T-helper 9 cell (primary cell): ENCODE data around the gene IQGAP1.
"Not testable (repeated sequence)": the region's sequence is repeated elsewhere in the genome, so short reads cannot be mapped to it uniquely, and the experiment has no call there.

Source experiments
- DNase-seq: peaks from one replicate; pipeline ENCODE4 v3.0.0-alpha.2; 2020

IQGAP1 gene

DNA sequence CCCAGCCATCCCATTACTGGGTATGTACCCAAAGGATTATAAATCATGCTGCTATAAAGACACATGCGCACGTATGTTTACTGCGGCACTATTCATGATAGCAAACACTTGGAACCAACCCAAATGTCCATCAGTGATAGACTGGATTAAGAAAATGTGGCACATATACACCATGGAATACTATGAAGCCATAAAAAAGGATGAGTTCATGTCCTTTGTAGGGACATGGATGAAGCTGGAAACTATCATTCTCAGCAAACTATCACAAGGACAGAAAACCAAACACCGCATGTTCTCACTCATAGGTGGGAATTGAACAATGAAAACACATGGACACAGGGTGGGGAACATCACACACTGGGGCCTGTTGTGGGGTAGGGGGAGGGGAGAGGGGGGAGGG is 22.3 kb downstream of the IQGAP1 start:
- DNase-seq: not testable (repeated sequence)

DNA sequence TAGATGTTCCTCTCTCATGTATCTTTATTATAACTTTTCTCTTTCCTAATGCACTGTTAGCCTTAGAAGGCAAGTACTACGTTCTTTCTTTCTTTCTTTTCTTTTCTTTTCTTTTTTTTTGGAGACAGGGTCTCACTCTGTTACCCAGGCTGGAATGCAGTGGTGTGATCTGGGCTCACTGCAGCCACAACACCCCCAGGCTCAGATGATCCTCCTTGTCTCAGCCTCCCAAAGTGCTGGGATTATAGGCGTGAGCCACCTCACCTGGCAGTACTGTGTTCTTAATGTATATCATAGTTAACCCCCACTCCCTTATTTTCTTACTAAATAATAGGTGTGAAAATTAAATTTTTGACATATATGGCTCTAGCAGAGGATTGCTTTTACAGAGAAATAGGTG is 23.1 kb downstream of the IQGAP1 start:
- no peak for DNase-seq

DNA sequence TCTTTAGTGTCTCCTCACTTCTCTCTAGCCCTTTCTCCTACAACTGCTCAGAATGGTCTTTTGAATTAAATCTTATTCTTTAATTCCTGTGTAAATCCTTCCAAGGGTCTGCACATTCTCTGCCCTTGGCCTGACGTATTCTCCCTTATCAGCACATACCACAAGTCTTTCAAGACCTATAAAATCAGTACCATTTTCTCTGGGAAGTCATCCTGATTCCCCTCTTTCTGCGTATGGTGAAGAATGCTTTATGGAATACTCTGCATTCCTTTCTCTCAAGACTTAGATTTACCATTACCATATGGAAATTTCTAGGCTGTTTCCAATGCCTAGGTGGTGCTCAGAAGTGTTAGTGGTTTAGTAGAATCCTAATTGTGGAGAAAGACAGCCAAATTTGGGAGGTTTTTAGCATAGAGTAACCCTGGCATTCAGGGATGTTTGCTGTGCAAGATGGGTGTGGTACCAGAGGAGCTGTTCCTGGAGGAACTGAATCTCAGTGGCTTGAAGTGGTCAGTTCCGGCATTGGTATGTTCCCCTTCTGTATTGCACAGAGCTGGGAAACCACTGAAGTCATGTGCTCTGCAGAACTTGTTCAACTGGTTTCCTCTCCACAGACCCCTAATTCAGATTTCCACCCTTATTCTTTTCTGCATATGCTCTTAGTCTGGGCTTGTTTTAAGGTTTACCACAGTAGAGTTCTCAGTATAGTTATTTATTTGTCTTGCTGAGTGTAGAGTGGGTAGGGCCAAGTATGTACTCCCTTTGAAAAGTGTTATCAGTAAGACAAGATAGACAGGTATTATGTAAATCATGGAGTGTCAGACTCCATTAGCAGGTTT is 24.5 kb downstream of the IQGAP1 start:
- no peak for DNase-seq

DNA sequence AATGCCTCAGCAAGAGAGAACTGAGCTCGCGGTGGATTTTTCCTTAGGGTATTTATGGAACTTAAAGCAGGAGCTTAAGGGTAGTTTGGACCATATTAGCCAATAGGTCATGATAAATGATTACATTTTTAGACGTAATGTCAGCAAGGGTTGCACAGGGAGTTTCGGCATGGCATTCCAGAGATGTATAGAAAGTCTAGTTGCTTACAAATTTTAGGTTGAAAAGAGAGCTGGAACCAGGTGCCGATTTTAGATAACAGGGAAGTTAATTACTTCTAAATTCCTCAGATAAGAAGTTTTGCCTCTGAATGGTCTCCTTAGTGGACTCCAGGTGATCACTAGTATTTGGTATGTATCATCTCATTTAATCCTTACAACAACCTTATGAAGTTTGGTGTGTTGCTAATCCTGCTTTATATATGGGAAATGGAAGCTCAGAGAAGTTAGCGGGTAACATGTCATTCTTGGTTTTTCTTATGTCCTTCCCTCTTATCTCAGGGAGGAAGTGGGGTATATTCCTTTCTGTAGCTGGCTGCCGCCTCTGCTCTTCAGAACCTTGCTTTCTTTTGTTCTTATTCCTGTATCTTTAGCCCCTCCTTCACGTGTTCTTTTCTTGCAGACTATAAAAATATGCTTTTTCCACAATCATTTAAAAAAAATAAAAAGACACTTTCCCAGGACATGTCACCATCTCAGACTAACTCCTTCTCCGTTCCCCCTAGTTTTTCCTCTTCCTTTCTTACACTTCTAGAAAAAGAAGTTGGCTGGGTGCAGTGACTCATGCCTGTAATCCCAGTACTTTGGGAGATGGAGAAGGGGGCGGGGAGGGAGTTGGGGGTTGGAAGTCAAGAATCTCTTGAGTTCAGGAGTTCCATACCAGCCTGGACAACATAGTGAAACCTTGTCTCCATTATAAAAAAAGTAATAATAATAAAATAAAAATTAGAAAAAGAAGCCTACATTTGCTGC is 25.7 kb downstream of the IQGAP1 start:
- DNase-seq: no peak

DNA sequence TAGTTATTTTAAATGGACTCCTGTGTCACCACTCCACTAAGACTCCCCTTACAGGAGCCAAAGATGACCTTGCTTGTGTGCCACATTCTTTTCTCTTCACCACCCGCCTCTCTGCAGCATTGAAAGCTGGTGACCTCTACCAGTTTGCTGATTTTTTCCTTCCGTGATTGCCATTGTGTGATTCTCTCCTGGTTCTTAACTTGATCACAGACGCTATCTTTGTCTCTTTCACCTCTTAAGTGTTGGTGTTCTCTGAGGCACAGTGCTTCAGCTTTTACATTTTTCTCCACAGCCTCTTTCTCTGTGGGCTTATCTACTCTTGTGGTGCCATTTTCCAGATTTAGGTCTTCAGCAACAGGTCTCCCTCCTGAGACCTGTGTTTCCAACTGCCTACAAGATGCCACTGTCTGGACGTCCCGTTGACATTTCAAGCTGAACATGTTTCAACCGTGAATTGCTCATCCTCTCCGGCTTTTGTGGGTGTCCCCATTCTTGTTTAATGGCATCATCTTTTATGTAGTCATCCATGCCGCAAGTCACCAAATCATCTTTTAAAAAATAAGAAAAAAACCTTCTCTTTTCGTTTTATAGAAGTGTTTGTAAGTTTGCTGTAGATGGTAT is 26.5 kb downstream of the IQGAP1 start:
- no peak for DNase-seq

DNA sequence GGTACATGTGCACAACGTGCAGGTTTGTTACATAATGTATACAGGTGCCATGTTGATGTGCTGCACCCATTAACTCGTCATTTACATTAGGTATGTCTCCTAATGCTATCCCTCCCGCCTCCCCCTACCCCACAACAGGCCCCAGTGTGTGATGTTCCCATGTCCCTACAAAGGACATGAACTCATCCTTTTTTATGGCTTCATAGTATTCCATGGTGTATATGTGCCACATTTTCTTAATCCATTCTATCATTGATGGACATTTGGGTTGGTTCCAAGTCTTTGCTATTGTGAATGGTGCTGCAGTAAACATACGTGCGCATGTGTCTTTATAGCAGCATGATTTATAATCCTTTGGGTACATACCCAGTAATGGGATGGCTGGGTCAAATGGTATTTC is 28.0 kb downstream of the IQGAP1 start:
- not testable (repeated sequence) for DNase-seq

DNA sequence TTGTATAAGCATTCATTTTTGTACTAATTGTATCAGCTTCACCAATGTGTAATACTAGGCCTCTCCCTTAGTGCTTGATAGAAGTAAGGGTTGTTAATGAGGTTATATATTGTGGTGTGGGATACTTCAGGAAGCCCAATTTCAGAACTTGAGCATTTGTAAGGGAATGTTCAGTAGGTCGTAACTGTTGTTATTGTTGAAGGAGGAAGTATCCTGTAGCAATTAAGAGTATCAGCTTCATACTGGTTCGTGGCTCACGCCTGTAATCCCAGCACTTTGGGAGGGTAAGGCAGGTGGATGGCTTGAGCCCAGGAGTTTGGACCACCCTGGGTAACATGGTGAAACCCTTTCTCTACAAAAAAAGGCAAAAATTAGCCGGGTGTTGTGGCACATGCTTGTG is 30.6 kb downstream of the IQGAP1 start:
- no peak for DNase-seq

DNA sequence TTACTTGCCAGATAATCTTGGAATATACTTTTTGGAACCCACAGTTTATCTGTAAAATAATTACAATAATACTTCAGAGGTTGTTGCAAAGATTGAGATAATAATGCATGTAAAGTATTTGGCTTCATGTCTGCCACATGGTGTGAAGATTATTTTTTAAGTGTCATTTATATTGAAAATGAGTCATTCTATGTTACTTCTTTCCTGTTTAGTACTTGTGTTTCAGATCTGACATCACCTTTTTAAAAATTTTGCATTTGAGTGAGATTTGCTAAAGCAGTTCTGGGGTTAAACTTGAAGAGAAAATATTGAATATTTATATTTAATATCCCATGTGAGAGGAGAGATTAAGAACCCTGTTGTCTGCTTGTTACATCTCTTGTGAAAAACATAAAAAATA is 31.2 kb downstream of the IQGAP1 start:
- DNase-seq: no peak

DNA sequence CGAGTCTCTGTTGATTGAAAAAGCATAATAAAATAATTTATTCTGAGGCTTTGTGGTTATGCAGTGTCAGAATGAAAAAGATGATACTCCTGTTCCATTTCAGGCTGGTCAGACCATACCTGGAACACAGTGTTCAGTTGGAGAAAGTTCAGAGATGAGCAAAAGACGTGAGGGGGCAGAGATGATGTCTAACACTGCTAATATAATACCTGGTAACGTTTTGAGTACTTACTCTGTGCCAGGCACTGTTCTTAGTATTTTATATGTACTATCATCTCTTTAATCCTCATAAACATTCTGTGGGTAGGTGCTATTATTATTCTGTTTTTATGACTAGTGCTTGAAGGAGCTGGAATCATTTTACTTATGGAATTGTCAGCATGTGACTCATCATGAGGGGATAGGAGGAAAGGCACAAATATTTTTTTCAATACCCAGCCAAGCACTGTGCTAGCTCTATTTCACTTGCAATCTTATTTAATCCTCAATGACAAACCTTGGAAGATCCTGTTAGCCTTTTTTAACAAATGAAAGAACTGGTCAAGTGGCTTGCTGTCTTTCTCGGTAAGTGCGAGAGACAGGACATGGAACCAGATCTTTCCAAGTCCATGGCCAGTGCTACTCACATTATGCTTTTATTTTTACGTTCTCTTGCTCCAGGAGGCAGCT is 31.8 kb downstream of the IQGAP1 start:
- DNase-seq: no peak

DNA sequence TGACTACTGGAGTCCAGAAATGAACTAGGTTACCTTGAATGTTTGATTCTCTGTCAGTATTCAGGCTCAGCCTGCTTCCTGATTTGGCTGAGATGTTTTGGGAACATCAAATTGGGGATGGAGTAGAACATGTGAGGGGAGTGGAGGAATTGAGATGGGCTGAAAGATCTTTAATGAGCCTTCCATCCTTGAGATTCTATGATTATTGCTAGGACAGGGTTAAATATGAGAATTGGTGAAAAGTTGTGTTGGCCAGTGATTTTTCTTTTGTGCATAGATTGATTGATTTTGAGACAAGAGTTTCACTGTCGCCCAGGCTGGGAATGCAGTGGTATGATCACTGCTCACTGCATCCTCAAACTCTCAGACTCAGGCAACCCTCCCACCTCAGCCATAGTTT is 32.4 kb downstream of the IQGAP1 start:
- no peak for DNase-seq

DNA sequence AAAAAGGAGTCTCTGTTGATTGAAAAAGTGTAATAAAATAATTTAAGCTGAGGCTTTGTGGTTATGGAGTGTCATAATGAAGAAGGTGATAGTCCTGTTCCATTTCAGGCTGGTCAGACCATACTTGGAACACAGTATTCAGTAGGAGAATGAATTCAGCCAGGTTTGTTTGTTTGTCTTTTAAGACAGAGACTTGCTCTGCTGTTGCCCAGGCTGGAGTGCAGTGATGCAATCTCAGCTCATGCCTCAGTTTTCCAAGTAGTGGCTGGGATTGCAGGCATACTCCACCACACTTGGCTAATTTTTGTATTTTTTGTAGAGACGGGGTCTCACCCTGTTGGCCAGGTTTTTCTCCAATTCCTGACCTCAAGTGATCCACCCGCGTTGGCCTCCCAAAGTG is 33.5 kb downstream of the IQGAP1 start:
- DNase-seq: no peak

DNA sequence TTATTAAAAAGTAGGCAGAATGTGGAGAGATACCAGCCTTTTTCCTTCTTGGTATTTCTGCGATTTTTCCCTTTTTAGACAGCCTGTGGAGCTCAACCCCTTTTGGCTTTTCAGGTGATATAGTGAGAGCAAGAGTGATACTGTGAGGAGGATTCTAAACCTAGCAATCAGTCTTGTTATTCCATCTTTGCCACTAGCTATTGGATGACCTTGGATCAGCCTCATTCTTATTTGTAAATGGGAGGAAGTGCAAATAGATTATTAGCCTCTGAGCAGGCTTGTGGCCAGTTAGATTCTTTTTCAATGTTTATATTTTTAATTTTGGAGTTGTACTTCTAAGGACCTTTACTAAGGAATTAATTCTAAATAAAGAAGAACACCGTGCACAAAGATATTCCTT is 34.0 kb downstream of the IQGAP1 start:
- DNase-seq: no peak

DNA sequence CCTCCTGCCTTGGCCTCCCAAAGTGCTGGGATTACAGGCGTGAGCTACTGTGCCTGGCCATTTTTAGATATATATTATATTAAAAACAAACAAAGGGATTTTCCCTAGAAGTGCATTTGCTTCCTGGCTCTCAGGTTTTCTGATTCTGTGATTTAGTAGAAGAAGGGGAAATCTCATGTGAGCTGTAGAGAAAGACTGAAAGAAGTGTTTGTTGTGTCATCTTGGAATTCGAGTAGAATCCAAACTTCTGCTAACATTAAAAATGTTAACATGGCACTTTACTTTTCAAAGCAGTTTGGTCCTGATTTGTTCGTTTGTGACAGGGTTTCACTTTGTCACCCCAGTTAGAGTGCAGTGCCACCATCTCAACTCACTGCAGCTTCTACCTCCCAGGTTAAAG is 34.9 kb downstream of the IQGAP1 start:
- DNase-seq: no peak

DNA sequence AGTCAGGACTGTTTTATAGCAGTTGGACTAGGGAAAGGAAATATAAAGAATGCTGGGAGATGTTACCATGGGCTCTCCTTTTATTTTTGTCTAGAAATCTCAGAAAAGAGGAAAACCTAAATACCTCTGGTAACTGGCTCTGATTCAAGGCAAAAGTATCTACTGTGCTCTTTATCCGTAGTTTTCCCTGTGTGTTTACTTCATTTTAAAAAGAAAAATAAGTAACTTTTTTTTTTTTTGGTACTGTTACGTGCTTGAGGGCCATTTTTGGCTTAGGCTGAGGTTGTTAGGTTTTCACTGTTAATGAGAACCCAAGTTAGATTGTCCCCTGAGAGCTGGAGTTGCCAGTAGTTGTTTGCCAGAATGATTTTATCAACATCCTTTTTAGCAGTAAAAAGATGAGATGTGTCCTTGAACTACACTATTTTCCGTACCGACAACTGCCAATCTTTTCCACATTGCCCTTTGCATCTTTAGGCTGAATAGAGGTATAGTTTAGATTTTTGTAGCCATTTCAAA is 35.8 kb downstream of the IQGAP1 start:
- DNase-seq: no peak

DNA sequence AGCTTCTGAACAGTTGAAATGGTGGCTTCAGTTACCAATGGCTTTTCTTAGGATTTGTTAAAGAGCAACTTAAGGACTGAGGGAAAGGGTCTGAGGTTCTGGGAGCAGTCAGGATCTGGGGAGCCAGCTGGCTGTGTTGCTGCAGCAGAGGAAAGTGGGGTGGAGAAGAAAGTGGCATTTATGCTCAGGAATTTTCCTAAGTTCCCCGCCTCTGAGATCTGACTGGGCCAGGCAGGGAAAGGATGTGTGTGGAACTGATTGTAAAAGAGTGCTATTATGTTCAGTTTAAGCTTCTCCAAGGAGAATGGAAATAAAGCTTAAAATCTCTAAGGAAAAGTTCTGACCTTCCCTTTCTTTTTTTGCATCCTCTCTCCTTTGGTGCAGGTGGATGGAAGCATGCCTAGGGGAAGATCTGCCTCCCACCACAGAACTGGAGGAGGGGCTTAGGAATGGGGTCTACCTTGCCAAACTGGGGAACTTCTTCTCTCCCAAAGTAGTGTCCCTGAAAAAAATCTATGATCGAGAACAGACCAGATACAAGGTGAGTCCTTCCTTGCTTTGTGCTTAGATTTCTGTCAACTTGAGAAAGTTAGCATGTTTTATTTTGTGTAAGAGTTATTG is 37.8 kb downstream of the IQGAP1 start:
- DNase-seq: no peak

DNA sequence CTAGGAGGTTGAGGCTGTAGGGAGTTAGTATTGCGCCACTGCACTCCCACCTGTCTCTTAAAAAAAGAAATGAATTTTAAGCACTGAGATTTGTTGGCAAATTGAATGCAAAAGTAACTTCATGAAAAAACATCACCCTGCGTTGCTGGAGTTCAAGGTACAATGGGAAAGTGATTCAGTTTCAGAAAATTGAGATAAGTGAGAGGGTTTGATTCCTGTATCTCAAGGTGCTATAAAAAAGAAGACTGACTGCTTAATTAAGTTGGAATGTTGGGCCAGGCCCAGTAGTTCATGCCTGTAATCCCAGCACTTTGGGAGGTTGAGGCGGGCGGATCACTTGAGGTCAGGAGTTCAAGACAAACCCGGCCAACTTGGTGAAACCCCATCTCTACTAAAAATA is 39.1 kb downstream of the IQGAP1 start:
- DNase-seq: no peak

DNA sequence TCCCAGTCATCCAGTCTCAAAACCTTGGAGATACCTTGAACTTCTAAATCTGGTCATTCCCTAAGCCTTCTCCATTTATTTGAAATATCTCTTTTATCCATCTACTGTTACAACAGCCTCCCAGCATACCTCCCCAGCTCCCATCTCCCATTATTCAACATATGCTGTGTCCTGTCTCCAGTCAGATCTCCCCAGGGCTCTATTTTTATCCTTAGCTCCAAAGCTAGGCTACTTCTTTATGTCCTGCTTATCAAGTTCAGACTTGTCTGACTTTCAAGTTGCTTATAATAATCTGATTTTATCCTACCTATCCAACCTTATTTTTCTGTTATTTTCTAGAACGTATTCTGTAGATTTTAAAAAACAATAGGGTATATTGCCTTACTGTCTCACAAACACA is 44.2 kb downstream of the IQGAP1 start:
- no peak for DNase-seq

DNA sequence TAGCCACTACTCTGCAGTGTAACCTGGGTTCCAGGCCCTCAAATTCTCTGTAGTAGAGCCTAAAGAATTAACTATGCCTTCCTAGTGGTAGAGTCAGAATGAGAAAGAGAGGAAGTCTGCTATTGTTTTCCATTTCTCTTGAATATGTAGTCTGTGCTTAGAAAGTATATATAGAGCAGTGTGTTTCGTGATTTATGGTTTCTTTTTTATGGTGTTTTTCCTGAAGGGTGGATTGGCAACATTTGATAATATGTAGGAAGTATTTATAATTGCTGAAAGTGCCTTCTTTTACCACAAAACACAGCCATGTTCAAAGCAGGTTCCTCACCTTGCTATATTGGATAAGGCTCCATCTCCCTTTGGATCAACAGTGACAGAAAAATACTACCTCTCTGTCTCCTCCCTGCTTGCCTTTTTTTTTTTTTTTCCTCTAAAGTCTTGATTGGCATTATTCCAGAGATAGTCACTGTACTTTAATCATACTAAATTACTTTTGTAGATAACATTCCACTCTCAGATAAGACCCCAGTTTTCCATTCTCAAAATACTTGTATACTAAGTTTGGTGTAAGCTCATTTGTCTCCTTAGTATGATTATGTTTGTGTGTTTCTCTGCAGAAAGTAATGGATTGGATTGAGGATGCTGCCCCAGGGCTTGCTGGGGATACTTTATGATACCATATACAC is 47.8 kb downstream of the IQGAP1 start:
- DNase-seq: no peak

DNA sequence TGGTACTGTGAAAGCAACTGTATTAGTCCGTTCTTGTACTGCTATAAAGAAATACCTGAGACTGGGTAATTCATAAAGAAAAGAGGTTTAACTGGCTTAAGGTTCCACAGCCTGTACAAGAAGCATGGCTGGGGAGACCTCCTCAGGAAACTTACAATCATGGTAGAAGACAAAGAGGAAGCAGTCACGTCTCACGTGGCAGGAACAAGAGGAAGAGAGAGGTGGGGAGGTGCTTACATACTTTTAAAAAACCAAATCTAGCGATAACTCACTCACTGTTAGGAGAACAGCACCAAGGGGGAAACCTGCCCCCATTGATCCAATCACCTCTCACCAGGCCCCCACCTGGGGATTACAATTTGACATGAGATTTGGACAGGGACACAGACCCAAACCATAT is 48.9 kb downstream of the IQGAP1 start:
- no peak for DNase-seq

DNA sequence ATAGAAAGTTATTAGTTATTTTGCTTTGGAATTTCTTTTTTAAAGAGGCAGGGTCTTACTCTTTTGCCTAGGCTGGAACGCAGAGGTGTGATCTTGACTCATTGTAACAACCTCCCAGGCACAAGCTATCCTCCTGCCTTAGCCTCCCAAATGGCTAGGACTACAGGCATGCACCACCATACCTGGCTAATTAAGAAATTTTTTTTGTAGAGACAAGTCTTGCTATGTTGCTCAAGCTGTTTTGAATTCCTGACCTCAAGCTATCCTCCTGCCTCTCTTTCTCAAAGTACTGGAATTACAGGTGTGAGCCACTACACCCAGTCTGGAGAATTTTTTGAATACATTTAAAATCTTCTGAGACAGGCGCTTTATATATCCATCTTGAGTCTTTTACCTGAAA is 49.5 kb downstream of the IQGAP1 start:
- DNase-seq: no peak

DNA sequence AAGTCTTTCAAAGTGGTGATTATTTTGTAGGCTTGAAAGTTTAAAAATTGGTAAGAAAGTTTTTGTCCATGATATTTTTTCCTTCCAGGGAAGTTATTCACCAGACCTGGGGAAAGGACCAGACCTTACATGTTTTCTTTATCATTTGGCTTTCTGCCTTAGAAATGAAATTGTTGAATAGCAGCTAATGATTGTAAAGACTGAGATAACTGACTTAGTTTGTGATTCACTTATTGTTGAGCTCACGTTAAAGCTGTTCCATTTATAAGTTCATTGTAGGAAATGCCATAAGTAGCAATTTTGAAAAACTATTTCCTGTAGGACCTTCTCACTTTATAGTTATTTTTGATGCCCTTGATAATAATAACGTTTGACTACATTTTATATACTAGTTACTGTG is 51.9 kb downstream of the IQGAP1 start:
- DNase-seq: no peak

DNA sequence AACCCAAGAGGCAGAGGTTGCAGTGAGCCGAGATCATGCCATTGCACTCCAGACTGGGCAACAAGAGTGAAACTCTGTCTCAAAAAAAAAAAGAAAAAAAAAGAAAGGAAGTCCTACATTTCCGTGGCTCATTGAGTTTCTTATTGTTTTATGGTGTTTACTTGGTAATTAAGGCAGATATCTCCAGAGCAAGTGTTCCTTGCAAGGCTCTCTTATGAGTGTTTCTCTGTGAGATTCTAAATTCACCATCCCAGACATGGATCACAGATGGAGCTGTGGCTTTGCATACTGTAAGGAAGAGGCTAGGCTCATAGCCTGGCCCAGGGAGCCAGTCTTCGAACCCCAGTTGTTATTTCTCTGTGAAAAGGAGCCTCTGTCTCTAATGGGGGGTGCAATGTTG is 53.0 kb downstream of the IQGAP1 start:
- no peak for DNase-seq
